Measurements from ENCODE around the gene LRGUK.

- TF ChIP-seq POLR2AphosphoS5 (IDR thresholded peaks at IDR 0.05; ENCODE audit: borderline replicate concordance, low read depth, low read length): no peak
- no peak for TF ChIP-seq EZH2 (IDR thresholded peaks at IDR 0.05)
Observed at GRCh38 chr7:134081695-134082094, 45.4 kb upstream of the LRGUK start.
